Cerebellar nuclear complex (tissue), 1 donor: ENCODE results near the gene TBX20.
"Not testable (repeated sequence)": the region's sequence is repeated elsewhere in the genome, so short reads cannot be mapped to it uniquely, and the experiment has no call there.

Experiments used
- DNase-seq, 2 experiments: peaks; one replicate each; lab custom pipeline; 2025; lab: John Stamatoyannopoulos, UW

Gene TBX20

DNA sequence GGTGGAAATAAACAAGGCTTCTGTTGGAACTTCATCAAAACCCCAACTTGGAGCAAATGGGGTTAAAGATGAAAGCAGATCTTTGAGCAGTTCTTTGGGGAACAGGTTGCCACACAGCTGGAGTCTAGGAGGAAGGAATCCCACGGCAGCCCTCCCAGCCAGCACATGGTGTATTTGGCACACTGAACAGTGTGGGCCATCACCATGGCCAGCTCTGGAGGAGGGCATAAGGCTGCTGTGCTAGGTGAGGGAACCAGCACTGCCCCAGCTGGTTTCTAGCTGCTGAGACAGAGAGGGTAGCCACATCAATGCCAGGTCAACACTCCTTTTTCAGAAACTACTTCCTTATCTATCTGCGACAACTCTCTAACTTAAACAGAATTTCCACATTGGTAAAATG, 33.7 kb downstream of the TBX20 start:
- DNase-seq: not testable (repeated sequence)

DNA sequence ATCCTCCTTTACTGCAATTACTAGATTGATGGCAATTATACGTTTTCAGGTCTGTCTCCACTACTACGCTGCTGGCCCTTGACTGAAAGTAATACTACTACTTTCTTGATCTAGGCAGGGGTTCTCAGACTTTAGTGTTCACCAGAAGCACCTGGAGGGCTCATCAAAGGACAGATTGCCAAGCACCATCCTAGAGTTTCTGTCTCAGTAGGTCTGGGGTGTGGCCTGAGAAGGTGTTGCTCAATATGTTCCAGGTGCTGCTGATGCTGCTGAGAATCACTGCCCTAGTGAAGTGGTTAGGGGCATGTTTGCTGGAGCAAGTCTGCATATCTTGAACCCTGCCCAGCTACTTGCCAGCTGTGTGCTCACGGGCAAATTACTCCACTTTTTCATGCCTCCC, 37.9 kb downstream of the TBX20 start:
- not testable (repeated sequence) for DNase-seq

DNA sequence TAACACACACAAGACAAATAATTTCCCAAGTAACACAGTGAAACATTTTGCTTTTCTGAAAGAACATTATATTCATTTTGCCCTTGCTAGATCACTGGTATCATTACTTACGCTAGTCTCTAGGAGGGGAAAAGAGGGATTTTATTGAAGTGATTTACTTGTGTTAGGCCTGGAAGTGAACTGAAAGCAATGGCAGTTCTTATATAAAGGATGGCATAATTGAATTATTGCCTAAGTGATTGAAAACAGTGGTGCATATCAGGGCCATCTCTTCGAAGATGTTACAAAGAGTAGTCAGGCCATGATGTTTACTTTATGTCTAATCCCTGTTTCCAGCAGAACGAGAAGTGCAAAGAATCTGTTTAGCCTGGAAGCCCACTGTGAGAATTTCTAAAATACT, 38.8 kb downstream of the TBX20 start:
- DNase-seq: not testable (repeated sequence)

DNA sequence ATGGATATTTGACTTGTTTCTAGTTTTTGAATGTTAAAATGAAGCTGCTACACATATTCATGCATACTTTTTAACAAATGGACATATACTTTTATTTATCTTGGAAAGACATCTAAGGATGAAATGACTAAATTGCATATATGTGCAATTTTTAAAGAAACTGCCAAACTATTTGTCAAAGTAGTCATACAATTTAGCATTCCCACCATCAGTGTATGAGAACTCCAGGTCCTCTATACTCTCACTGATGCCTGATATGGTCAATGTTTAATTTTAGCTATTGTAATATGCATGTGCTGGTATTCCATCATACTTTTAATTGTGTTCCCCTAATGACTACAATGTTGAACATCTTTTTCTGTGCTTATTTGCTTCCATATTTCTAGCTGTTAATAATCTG, 47.0 kb downstream of the TBX20 start:
- not testable (repeated sequence) for DNase-seq

DNA sequence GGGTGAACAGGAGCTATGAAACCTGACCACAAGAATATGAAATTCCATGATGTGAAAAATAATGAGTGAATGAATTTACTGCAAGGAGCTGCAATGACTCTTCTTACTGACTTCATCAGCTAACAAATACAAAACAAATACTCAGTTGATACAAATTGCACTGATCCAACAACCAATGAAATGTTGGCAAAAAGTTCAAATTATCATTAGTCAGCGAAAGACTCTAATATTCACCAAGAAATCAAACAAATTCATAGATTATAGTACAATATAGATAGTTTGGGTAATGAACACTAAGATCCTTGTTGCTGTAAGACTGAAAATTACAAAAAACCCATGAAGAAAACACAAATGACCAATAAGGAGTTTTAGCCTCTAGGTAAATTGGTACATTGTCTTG, 49.0 kb downstream of the TBX20 start:
- DNase-seq: not testable (repeated sequence)

DNA sequence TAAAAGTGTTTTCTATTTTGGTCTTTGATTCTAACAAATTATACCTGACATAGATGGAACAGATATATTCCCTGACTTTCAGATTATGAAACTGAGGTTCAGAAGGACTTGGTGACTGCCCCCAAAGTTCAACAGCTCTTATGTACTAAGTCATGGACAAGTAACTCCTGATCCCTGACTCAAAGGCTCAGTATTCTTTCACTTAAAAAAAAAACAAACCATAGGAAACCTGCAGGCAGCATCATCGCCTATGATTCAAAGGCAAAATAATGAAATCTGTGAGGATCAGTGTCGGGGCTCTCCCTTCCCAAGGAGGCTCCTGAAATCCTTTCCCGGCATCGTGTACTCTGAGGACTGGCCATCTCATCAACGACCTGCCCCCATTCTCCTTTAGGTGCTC, 49.9 kb downstream of the TBX20 start:
- not testable (repeated sequence) for DNase-seq

DNA sequence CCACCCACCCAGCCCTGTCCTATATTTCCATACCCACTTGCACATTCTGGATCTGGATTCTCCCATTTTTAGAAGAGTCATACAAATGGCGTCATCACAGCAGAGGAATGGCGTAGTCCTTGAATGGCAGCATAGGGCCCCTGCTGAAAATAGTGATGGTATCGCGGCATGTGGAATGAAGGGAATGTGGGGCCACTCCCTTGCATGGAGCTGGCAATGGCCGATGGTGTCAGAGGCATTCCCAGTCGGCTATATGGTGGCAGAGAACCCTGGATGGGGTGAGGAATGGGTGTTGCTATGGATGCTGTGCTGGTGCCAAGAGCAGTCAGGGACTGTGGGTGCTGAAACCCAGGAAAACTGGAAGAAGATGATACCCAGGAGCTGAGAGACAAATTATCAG, 51.5 kb downstream of the TBX20 start:
- DNase-seq: not testable (repeated sequence)

DNA sequence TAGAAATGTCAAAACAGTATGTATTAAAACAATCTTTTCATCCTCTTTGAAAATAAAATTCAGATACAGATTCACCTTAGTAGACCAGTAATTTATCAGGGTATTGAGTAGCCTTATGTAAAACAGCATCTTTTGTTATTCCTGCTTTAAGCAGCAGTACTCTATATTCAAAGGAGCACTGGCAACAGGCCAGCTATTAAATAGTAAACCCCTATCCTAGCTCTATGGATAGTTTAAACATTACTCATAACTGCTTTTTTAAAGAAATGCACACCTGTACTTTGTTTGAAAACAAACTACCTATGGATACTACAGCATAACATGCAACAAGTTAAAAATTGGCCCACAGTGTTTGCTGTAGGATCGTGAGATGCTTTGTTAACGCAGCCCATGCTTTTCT, 53.7 kb downstream of the TBX20 start:
- not testable (repeated sequence) for DNase-seq

DNA sequence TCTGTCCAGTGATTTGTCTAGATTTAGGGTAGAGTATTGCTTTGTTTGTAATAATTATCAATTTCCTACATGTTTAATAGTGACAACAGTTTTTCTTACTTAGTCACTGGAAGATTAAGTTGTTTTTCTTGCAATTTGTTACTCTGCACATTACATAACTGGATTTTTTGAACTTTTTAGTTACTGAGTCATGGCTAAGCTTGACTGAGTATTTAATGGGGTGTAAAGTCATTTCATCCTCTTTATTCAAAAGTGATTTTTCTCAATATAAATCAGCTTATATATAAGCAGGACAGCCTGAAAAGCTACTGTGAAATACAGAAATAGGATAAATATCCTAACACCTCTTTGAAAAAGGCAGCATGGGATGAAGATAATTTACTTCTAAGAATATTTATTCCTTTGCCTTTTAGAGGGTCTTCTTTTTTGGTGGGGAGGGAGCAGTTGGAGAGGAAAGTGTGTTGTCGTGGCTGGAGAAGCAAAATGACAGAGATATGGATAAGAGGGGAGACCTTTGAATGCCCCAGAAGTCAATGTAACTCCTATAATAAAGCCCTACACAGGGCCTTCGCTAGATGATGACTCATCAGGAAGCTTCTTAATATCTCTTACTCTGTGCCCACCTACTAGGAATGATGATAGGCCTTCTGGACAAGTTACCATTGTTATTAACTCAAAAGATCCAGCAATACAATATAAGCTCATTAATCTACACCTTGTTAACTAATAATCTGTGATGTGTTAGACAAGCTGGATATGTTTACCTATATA, 55.3 kb downstream of the TBX20 start:
- not testable (repeated sequence) for DNase-seq

DNA sequence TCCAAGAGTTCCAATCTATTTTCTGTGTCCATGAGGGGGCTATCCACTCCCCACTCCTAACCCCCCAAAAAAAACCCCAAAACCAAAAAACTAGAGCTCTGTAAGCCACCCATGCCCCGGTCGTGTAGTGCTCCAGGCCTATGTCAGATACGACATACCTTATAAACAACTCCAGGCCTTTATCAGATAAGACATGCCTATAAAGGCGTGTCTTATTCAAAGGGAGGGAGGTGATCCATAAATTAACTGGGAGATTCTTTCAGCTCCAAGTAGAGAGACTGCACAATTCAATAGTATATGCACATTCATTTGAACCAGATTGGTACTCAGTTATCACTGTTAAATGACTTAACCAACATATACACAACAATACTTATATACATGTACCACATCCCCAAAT, 62.3 kb downstream of the TBX20 start:
- DNase-seq: not testable (repeated sequence)

DNA sequence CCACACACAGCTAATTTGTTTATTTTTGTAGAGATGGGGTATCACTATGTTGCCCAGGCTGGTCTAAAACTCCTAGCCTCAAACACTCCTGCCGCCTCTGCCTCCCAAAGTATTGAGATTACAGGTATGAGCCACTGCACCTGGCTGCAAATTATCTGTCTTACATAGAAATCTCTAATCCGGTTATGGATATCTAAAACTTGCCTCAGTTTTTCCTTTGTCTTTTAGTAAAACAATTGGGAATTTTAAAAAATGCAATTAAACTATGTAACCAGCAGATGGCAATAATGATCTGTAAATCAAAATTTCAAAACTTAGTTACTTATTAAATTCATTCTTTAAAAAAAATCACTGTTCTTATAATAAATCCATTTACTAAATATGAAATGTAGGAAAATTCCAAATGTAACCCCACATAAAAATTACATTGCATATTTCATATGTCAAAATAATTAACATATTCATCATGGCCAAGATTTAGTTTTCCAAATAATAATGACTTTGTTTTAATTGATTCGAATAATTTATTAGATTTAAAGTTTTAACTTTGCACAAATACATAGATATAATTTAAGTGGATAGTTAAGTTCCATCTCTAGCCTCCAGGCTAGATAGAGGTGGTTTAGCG, 63.6 kb downstream of the TBX20 start:
- DNase-seq: not testable (repeated sequence)

DNA sequence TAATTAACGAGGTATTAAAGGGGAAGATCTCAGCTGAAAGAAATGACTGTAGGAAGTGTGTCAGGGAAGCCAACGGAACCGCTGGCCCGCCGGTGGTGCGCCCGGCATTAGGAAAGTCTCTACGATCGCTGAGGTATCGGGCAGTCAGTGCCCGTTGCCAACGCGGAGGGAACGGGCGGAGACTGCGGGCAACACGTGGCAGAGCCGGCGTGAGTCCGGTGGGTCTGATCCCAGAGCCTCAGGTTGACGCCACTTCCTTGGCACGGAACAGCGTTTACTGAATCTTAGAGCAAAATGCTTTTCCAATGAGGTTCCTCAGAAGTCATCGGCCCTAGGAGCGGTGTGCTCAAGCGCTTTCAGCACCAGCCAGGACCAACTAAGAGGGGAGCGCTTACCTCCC, 67.1 kb downstream of the TBX20 start:
- DNase-seq: not testable (repeated sequence)

DNA sequence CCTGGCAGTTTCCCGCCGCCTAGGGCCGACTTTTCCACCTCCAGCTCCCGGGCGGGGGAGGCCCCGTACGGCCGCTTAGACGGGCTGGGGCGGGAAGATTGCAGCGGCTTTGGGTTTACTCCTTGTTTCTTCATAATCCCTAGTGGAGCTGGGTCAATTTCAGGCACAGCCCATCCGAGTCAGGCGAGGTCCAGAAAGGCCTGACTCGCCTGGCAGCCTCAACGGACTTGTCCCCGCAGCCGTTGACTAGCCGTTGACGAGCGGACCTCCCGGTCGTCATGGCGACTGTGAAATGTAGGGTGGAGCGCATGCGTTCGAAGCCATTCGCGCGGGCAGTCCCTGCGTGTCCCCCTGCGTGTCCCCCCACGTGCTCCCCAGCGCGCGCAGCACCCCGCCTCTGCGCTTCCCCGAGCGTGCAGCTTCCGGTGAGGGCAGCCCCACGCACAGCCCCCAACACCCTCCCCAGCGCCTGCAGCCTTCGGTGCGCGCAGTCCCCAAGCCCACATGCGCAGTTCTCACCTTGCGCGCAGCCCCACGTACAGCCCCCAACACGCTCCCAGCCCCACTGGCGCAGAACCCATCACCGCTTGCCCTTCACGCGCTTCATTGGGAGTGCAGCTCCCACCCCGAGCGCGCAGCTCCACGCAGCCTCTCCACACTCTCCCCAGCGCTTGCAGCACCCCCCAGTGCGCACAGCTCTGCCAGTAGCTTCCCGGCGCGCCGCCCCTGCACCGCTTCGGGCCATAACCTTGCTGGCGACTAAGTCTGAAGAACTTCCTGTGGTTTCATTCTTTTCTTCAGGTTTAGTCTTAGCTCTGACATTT, 67.8 kb downstream of the TBX20 start:
- peak in 1 of 2 experiments; percentile 25 for DNase-seq

DNA sequence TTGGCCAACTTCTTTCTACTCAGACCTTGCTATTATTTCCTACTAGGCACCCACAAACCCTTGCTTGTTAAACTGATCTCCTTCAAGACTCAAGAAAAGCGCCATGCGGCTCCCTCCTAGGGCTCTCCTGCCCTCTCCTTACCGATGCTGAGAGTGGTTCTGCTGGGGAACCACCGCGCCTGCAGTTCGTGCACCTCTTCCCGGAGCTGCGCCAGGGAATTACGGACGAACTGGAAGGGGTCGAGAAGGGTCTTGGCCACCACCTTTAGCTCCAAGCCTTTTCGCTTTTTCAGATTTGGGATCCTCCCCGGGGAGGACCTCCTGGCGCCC, 68.4 kb downstream of the TBX20 start:
- not testable (repeated sequence) for DNase-seq

DNA sequence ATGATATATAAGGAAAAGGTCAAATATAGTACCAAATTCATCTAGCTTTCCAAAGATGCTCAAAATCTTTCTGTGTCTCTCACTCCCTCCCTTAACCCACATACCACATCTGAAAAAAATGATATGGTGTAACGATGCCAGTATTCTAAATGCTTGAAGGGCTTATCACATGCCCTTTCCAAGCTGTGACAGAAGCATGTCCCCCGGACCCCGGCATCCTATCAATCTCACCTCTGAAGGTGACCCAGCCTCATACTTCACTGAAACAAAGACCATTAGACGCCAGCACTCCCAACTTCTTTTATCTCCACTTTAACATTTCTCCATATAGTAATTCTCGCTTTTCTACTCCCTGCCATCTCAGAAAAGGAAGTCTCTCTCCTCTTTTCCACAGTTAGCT, 68.9 kb downstream of the TBX20 start:
- not testable (repeated sequence) for DNase-seq

DNA sequence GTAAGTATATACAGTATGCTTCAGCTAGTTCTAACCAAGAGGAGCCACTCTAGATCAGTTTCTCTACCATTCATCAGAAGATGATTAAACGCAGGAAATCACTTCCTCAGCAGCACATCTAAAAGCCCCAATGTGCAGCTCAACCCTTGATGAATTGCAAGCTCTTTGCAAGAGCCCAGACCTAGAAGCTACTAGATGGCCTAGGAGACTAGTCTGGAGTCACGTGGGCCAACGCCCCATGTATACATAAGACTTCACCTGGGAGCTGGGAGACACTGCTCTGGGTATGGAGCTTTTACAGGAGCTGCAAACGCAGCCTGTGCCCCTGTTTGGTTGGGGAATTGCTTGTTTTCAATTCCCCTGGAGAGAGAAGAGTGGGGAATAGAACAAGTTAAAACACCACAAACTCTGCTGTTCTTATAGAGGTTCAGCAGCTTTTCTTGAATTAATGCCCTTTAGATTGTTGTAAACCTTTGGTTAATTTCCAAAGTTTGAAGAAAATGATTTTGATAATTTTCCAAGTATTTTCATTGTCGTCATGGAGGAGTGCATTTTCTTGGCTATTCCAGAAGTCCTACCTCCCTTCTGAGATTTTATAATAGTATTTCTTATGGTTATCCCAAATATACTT, 69.9 kb downstream of the TBX20 start:
- DNase-seq: not testable (repeated sequence)

DNA sequence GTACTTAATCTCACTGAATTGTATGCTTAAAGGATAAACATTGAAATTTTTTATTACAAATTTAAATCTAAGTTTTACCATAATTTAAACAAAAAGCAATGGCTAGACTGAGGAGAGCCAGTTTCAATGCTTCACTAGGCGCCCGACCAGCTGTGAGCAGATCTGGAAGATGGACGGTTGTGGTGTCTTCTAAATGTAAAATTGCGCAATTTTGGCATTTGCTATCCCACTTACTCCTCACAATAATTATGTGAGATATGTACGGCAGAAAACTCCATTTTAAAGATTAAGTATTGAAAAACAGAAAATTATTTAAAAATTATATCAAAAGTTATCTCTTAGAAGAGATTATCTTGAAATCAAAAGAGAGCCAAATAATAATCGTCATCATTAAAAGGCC, 73.2 kb downstream of the TBX20 start:
- DNase-seq: not testable (repeated sequence)

DNA sequence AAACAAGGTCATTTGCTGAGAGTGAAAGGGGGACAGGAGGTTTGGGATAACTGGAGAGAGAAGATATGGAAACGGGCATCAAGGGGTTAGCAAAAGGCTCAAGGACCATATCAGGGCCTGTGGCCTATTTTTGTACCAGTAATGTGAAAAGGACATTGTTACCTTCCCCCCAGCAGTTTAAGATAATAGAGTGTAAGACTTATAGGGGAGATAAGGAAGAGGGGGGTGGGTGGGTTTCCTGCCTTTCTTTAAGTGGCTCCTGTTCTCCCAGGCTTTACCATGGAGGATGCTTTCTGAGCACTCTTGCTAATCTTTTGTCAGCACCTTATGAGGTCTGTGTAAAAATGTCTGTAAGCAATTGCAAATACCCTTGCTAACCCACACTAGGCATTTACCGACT, 80.7 kb downstream of the TBX20 start:
- DNase-seq: not testable (repeated sequence)

DNA sequence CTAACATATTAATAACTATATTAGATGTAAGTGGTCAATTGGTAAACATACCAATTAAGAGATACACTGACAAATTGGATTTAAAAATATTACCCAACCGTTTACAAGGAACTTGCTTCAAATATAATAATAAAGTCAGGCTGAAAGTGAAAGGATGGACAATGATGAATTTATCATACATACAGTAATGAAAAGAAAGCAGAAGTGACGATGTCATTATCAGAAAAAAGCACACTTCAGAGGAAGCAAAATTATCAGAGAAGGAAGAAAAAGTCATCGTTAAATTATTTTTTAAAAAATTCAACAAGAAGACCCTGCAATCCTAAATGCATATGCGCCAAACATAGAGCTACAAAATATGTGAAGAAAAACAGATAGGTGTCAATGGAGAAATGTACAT, 81.8 kb downstream of the TBX20 start:
- DNase-seq: not testable (repeated sequence)

DNA sequence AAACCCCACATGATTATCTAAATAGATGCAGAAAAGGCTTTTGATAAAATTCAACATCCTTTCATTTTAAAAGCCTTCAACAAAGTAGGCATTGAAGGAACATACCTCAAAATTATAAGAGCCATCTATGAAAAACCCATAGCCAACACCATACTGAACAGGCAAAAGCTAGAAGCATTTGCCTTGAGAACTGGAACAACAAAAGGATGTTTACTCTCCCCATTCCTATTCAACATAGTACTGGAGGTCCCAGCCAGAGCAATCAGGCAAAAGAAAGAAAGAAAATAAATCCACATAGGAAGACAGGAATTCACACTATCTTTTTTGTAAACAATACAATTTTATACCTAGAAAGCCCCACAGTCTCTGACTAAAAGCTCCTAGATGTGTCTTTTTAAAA, 86.2 kb downstream of the TBX20 start:
- not testable (repeated sequence) for DNase-seq

DNA sequence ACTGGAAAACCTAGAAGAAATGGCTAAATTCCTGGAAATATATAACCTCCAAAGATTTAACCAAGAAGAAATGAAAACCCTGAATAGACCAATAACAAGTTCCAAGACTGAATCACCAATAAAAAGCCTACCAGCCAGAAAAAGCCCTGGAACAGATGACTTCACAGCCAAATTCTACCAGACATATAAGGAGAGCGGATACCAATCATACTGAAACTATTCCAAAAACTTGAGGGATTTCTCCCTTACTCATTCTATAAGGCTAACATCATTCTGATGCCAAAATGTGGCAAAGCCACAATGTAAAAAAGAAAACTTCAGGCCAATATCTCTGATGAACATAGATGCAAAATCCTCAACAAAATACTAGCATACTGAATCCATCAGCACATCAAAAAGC, 86.7 kb downstream of the TBX20 start:
- not testable (repeated sequence) for DNase-seq

DNA sequence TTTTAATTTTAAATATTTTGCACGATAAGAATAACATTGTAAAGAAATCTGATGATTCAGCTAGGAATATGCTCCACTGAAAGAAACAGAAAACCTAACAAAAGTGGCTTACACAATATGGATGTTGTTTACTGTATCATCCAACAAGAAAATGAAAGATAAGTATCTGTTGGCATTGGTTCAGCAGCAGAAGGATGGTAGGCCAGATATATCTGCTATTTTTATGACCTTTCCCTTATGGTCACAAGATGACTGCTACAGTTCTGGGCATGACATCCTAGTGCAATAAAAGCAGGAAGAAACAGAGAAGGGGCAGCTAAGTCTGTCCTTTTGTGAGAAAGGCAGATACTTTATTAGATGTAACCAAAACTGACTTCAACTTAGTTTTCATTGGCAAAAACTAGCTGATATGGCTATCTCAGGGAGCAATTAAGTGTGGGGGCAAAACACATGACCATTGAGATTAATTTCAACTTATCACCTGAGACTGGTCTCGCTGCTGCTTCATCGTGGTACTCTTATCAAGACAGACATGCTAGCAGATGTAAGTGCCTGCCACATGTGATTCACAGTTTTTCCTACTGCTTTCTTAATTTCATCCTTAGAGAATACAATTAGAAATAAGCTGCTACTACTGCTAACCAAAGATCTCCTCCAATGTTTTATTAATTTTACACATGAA, 92.7 kb downstream of the TBX20 start:
- DNase-seq: not testable (repeated sequence)
